Neural progenitor cell (in vitro differentiated cells): ENCODE results near the gene KCNMA1.

Source experiments
- EZH2 ChIP-seq: fragments of 200-600 bp; sonication (generic); IDR thresholded peaks from 2 replicates; pipeline ENCODE4 v1.6.1; 2017; ENCODE audit warnings: antibody characterized with exemption, mild to moderate bottlenecking, moderate library complexity
- TF ChIP-seq, protein P1 (sequence below): fragments of 200-600 bp; sonication (generic); IDR thresholded peaks from 2 replicates; pipeline ENCODE4 v1.5.1; 2017; ENCODE audit warnings: antibody characterized with exemption, mild to moderate bottlenecking

DNA sequence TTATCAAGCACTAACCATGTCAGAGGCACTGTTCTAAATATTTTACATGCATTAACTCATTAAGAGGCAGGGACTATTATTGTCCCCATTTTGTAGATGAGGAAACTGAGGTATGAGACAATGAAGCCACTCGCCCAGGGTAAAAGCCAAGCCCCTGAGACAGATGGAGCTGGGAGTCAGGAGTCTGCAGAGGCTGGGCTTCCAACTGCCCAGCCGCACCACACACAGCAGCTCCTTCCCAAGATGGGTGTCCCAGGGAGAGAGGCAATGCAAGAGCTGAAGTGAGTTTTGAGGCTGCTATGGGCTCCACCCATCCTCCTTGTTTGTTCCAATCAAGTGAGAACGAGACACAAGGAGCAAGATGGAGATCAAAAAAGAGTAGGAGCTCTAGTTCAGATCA lies 244.2 kb downstream of the KCNMA1 start:
- TF ChIP-seq, protein P1, sequence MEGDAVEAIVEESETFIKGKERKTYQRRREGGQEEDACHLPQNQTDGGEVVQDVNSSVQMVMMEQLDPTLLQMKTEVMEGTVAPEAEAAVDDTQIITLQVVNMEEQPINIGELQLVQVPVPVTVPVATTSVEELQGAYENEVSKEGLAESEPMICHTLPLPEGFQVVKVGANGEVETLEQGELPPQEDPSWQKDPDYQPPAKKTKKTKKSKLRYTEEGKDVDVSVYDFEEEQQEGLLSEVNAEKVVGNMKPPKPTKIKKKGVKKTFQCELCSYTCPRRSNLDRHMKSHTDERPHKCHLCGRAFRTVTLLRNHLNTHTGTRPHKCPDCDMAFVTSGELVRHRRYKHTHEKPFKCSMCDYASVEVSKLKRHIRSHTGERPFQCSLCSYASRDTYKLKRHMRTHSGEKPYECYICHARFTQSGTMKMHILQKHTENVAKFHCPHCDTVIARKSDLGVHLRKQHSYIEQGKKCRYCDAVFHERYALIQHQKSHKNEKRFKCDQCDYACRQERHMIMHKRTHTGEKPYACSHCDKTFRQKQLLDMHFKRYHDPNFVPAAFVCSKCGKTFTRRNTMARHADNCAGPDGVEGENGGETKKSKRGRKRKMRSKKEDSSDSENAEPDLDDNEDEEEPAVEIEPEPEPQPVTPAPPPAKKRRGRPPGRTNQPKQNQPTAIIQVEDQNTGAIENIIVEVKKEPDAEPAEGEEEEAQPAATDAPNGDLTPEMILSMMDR: no peak
- TF ChIP-seq EZH2: no peak
